ENCODE measurements around the gene ELP1. TPM values are rescaled to one million over a fixed set of nuclear protein-coding genes. Genes with fewer than 3 reads are reported as not detected.
A peak's percentile ranks its signal among the peaks of the same experiment; 100 is the strongest.

Gene ELP1
- total RNA-seq, 1 donor from 2014 or later, result 56.6 TPM

DNA sequence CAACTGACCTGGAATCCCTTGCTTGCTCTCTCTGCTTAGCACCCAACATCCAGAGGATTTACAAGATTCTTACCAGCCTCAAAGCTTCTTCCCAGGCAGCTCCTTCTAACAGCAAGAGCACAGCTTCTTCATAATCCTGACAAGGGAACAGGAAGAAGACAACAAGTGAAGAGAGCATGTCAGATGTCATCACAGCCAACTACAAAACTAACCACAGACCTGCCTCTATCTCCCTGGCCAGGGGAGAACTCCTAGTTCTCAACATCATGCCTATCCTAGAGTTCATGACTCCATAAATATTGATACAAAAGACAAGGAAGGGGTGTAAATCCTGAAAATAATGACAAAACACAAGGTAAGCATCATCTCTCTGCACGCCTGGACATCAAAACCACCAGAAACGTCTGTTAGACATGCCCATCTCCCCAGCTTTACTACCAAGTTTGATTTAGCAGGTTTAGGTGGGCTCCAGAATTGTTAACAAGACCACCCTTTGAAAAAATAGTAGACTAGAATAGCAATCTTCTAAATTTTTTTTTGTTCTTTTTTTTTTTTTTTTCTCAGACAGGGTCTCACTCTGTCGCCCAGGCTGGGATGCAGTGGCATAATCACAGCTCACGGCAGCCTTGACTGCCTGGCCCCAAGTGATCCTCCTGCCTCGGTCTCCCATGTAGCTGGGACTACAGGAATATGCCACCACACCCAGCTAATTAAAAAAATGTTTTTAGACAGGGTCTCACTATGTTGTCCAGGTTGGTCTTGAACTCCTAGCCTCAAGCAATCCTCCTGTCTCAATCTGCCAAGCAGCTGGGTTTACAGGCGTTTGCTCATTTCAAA is 51.7 kb downstream of the ELP1 start:
- no peak for DNase-seq (ENCODE audit: low spot score)

DNA sequence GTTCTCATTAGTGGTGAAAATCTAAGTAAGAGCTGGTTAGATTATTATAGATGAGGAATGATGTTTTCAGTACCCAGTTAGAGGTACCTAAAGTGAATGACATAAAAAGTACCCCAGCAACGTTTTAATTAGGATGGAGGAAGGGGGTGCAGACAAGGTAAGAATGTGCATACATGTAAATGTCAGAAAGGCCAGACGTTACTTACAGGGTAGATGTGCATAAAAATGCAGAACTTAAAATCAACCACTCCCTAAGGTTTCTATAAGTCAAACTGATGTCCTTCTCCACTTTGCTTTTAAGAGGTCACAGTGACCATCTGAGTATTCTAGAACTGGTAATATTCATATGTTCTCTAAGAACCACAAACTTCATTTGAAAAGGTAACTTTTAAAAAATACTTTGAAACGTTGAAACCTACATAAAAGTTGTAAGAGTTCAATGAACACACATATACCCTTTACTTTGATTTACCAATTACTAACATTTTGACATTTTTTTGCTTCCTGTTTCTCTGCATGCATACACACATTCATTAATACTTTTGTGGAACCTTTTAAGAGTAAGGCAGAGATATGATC is 53.1 kb downstream of the ELP1 start:
- no peak for DNase-seq (ENCODE audit: low spot score)

DNA sequence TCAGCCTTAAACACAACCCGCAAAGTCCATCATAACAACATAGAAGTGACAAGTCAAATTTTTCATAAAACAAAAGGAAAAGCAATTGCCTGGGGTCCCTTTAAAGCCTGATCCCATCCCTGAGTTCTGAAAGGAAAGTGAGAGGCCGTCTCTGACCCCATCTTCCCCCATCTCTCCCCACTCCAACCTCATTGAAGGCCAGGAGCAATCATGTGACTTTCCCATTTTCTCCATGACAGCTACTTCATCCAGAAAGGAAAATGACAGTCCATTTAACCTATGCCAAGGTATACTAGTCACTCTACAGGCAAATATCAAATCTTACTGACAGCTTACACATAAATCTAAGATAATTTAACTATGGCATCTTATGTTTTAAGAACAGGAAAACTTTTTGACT is 56.4 kb downstream of the ELP1 start:
- no peak for DNase-seq (ENCODE audit: low spot score)

DNA sequence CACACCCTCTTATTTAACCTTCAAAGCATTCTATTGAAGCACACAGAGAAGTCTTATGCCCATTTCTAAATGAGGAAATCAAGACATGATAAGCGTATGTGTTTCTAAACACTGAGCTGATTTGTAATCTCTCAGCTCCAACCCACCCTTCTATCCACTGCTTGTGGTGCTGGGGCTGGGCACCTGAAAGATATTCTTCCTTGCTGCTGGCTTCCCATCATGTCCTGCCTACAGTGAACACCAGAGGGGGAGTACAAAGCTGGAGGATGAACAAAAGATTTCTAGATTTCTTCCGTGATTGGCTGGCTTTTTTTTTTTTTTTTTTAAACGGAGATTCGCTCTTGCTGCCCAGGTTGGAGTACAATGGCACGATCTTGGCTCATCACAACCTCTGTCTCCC is 57.5 kb downstream of the ELP1 start:
- DNase-seq (ENCODE audit: low spot score), result no peak

DNA sequence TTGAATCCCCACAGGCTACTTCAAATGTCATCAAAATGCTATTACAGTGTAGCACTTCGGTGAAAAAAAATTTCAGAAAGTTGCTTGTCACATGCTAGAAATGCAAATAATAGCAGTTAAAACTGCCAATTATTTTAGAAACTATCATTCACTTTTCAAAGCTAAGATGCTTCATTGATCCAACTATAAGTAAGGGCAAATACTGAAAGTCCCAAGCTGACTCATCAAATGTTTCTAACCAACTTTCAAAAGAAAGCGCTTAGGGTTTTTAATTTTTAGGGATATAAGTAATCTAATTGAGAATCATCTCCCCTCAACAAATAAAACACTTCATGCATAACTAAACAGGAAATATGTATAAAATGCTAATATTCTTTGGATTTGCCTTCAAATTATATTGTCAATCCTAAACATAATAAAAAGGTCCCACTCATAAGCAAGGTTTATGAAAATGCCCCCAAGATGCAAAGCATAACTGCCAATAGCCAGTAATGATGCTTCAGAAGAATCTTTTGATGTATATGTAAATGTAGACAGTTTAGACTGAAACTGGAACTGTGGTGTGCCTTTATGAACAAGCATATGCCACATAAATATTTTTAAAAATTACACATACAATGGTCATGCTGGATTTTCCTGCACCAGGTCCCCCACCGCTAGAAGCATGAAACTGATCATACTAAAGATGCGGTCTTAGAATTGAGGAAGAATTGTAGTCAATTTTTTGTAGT is 59.7 kb downstream of the ELP1 start:
- DNase-seq (ENCODE audit: low spot score), result no peak

DNA sequence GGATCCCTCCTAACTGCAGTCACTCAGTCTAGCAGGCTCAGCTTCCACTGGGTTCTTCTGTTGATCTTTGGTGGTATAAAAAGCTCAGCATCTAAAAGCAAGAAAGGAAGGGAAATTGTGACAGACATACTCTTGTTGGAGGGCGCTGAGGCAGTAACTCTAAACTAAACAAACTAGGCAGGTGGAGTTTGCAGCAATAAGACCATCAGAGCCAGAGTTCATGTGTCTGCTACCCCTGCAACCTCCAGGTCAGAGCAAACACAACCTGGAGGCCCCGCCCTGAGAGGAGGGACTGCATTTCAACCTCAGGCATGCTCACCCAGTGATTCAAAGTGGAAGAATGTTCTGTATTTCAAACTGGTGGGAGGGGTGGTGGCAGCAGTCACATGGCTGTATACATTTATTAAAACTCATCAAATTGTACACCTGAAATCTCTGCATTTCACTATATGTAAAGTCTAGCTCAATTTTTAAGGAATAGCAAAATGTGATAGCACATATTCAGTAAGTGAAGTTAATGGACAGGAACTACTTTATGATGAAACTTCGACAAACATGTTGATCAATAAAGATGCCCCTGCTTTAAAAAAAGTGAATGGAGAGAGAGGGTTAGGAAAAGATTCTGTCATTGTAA is 64.7 kb downstream of the ELP1 start:
- DNase-seq (ENCODE audit: low spot score), result peak; percentile 13

DNA sequence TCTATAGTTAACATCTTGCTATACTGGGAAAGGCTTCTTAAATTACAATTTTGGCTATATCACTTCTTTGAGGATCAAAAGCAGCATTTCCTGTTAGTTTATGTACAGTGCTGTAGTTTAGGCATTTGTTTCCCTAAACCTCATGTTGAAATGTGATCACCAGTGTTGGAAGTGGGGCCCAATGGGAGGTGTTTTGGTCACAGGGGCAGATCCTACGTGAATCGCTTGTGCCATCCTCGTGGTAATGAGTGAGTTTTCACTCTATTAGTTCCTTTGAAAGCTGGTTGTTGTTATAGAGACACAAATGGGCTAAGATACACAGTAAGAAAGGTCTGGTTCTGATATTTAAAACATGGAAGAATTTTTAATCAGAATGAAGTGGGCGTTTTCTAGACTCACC is 66.1 kb downstream of the ELP1 start:
- DNase-seq (ENCODE audit: low spot score), result no peak

DNA sequence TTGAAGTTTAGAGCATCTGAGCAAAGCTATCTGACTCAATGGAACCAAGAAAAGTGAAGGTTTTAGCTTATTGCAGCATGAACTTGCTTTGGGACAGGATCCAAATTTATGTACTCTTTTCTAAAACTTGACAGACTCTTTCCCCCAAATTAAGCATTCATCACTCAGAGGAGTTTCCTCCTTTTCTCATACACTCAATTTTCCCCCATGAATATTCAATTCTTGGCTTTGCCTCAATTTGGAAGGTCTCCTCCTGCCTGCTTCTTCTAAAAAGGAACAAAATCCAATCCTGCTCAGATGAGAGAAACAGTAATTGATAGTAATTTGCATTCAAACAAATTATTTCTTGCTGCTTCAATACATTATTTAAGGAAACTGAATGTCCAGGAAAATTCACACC is 66.8 kb downstream of the ELP1 start:
- DNase-seq (ENCODE audit: low spot score), result no peak

DNA sequence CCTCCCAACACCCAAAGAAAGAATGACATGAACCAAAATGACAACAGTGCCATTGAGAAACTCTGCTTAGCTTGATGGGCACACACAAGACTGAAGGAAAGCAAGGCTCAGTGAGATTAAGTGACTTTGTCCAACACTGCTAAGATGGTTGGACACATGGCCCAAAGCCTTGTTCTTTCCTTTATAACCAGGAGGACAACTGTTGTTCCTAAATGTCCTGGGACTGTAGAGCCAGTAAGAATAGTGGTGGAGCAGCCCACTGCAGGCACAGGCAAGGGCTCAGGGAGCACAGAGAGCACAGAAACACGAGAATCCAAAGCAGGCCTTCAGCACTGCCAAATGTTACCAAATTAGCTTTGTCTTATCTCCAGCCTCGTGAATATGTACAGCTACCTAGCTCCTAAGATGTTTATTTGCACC is 67.9 kb downstream of the ELP1 start:
- no peak for DNase-seq (ENCODE audit: low spot score)

DNA sequence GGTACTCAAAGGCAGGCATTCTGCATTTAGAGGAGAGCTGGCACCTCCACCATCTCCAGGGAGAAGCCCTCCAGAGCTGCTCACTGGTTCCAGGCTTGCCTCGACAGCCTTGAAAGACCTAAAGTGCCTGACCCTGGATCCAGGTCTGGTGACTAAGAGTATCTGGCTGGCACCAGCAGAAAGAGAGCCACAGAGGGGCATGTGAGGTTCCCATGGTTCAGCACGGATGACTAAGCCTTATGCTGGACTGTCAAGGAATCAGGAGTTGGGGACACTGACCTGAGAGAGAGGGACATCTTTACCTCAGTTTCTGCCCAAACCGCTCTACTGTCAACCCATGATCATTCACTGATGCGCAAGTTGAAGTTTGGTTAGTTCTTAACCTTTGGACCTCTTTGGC is 68.9 kb downstream of the ELP1 start:
- no peak for DNase-seq (ENCODE audit: low spot score)

DNA sequence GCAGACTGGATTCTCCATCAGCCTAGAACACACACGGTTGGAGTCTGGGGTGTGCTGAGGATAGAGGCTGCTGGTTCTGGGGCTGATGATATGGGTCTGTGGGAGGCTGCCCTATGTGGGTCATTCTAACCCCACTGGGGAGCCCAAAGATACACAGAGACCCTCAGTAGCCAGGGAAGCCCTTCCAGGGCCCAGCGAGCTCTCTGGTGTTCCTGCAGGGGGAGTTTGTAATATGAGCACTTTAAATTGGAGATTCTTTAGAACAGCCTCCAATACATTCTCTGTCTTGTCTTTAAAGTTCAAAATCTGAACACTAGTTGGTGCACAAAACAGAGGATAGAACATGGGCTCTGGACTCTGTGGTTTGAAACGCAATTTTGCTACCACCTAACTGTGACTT is 69.5 kb downstream of the ELP1 start:
- DNase-seq (ENCODE audit: low spot score), result no peak

DNA sequence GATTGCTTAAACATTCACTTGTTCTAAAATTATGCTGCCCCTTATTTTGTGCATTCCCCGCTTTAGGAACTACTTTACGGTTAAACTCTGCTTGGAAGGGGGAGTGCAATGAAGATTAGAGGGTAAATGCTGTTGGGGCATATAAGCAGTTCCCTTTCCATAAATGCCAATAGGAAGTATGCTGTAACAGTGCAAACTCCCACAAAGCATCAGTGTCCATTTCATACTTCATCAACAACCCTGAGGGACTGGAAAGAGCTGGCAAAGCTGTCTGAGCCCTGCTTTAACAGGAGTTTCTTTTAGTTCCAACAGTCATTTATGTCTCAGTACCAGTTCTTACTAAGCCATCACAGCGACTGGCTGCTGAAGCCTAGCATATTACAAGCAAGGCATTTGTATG is 70.0 kb downstream of the ELP1 start:
- DNase-seq (ENCODE audit: low spot score), result no peak

DNA sequence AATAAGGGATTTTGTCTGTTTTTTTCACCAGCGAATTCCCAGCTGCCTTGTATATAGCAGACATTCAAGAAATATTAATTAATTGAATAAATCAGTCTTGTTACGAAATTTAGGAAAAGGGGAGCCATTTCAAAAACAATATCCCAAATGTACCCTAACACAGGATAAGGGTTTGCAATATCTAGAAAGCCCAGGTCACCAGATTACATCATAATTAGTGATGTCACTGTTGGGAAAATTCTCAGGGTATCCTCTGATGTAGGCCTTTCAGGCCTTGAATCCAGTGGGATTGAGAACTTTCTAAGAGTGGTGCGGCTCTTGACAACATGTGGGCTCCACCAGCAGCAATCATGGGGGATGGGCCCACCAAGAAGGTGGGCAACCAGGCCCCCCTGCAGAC is 71.9 kb downstream of the ELP1 start, which contains the start of gene ACTL7A:
Gene ACTL7A (plus strand): TSS at position 270 of the 400 bp plus-strand sequence. CDS start 57 bp downstream, at position 327.
- DNase-seq (ENCODE audit: low spot score), result no peak

DNA sequence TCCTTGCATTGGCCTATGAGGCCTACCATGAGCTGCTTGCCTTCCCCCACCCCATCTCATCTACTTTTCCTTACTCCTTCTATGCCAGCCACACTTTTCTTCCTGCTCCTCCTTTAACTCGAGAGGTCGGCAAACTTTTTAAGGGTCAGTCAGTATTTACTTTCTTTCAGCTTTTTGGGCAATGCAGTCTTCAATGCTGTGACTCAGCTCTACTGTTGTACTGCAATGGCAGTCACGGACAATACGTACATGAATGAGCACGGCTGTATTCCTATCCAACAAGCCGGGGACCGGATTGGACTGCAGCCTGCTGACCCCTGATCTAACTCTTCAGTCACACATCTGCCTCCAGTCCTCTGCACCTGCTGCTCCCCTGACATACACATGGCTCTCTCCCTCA is 72.5 kb downstream of the ELP1 start:
- no peak for DNase-seq (ENCODE audit: low spot score)

DNA sequence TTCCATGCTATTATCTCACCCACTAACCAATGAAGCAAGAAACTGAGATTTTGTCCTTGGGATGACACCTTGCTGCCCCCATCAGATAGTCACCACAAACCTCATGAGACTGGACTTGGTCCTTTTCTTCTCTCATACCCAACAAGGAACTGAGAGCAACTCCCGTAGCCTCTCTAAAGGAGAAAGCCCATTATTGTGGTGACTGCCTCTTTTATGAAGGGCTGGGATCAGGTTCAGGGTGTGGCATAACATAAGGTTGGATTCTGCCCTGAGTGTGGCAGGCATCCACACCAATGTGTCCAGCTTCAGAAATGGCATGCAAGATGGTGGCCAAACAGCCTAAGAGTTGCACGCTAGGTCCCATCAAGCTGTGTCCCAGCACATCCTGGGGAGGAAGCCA is 73.2 kb downstream of the ELP1 start:
- DNase-seq (ENCODE audit: low spot score), result no peak

DNA sequence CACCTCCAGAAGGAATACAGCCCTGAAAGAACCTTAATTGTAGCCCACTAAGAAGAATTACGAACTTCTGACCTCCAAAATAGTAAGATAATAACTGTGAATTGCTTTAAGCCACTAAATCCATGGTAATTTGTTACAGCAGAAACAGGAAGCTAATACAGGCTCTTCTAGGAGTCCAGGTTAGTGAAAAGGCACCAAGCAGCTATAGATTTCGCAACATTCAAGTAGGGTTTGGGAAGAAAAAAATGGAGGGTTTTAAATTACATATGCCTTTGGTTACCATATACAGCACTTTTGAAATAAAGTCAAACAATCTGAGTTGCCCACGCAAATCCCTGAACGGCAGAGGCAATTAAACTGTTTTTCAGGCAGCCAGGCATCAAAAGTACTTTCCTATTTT is 73.6 kb downstream of the ELP1 start:
- no peak for DNase-seq (ENCODE audit: low spot score)

DNA sequence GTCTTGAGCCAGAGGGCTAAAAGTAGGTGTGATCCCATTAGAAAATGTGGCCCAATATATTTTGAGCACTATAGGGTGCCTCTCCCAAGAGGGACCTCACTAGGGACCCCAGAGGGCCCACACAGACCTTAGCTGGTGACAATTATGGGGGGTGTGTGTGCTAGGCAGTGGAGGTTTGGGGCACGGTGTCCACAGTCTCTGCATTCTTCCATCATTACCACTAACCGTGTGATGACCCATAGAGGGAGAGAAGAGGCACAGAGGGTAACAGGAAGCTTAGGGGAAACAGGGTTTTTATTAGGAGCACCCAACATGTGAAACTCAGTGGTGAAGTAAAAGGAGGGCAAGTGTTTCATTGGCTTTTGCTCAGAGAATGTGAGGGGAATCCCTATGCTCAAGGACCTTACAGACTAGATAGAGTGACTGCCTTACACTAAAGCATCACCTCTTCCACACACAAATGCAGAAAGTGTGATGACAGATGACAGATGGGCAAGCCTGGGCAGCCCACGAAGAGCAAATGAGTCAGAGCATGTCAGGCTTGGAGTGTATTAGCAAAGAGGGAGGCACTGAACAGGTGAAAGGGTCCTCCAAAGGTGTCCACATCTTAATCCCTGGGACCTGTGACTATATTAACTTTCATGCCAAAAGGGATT is 74.3 kb downstream of the ELP1 start:
- DNase-seq (ENCODE audit: low spot score), result peak; percentile 21

DNA sequence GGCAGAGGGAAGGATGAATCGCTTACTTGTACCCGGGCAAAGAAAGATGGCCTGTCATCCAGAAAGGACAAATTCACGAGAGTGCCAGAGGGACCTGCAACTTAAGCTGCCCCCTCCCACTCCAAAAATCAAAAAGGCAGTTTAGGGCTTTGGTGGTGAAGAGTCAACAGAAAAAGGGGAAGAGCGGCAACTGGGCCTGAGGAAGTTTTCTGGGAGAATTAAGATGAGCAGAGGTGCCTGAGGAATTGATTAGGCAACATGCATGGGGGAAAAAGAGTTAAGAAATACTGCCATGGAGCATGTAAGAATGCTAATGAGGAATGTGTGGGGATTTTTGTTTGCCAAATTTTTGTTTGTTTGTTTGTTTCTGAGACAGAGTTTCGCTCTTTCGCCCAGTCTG is 76.4 kb downstream of the ELP1 start:
- no peak for DNase-seq (ENCODE audit: low spot score)

DNA sequence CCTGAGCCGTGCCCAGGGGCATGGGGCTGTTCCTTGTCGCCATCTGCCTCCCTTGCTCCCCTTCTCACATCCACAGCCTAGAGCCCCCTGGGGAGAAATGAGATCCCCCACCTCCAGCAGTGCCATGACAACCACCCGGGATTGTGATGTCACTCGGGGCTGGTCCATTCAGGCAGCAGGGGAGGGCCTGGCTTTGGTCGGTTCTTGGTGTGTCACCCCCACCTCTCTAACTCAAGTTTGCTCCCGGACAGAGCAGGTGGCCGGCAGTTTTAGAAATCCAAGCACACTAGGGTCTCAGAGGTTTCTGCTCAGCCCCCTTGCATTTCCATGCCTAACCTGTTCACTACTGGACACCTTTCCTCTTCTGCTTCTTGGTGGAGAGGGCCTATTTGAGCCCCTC is 78.0 kb downstream of the ELP1 start, which contains the start of gene ACTL7B:
Gene ACTL7B (minus strand): TSS at position 99 of the 400 bp plus-strand sequence. CDS start 56 bp downstream, at position 43.
- DNase-seq (ENCODE audit: low spot score), result no peak

DNA sequence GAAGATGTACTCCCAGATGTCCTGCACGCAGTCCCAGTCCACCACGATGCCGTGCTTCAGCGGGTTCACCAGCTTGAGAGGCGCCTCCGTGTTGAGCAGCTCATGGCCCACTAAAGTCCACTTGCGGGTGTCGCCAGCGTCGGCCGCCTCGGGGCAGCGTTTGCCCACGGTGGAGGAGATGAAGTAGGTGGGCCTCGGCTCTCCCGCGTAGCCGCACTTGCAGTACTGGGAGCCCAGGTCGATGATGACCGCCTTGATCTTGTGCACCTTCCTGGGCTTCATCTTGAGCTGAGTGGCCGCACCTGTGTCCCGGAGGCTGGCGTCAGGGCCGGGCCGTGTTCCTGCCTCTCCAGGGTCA is 78.4 kb downstream of the ELP1 start:
- no peak for DNase-seq (ENCODE audit: low spot score)

DNA sequence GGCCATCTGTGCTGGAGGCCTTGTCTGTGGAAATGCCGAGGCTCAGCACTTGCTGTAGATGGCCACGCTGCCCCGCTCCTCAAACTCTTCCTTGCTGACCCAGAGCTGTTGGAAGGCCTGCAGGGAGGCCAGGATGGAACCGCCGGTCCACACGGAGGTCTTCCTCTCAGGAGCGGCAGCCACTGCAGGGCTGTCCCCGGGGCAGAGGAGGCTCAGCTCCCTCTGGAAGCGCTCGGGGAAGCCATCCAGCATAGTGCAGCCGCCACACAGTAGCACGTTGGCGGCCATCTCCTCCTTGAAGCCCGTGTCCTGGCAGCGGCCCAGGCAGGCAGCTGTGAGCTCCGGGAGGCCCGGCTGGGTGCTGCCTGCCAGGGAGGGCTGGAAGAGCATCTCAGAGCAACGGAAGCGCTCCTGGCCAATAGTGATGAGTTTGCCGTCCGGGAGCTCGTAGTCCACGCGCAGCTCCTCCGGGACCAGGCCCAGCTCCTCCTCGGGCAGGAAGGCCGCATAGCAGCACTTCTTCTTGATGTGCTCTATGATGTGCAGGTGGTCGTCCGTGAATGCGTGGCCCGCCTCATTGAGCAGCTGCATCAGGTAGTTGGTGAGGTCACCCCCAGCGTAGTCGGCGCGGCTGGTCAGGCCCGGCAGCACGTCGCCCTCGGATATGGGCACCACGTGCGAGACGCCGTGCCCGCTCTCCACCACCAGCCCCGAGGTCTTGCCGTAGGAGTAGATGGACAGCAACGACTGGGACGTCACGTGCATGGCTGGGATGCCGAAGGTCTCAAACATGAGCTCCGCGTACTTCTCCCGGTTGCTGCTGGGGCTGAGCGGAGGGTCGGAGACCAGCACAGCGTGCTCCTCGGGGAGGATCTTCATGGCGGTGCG is 79.0 kb downstream of the ELP1 start:
- DNase-seq (ENCODE audit: low spot score), result no peak

Measured in umbilical cord (tissue), 2 donors.